ENCODE measurements around the gene MXI1.
"Not testable (repeated sequence)": the region's sequence is repeated elsewhere in the genome, so short reads cannot be mapped to it uniquely, and the experiment has no call there.

The MXI1 gene

DNA sequence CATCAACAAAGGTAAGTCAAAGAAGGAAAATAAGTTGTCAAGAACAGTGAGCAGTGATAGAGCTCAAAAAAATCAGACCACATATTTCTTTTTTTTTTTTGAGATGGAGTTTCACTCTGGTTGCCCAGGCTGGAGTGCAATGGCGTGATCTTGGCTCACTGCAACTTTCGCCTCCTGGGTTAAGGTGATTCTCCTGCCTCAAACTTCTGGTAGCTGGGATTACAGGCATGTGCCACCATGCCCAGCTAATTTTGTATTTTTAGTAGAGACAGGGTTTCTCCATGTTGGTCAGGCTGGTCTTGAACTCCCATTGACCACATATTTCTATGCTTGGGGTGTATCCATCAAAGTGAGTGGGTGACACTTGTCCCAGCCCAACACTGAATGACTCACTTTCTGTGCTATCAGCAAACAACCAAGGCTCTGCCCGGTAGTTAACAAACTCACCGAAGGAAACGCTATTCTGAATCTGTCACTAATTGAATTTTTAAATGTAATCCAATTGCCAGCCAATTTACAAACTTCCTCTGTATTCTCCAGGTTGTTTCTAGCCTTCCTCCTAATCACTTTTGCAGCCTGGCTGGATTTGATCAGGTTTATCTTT is 116.9 kb downstream of the MXI1 start:
- DNase-seq, result no peak

DNA sequence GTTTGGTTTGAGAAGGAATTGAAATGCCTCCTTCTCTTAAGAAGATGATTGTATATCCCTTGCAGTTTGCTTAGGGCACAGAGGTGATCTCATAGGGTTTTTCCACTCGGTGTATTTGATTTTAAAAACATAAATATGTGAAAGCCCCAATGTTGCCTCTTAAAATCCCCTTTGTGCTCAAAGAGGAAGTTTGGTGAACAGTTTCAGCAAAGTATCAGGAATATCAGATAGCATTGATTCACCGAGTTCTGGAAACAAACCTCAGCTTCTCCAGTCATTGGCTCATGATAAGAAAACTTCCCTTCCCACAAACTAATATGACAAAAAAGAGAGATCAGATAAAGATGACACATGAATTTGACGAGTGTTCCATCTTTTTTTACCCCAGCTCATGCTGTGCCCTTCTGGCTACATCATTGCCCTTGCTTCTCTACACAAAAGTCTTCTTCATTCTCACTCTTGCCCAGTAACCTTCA is 117.4 kb downstream of the MXI1 start:
- no peak for DNase-seq

DNA sequence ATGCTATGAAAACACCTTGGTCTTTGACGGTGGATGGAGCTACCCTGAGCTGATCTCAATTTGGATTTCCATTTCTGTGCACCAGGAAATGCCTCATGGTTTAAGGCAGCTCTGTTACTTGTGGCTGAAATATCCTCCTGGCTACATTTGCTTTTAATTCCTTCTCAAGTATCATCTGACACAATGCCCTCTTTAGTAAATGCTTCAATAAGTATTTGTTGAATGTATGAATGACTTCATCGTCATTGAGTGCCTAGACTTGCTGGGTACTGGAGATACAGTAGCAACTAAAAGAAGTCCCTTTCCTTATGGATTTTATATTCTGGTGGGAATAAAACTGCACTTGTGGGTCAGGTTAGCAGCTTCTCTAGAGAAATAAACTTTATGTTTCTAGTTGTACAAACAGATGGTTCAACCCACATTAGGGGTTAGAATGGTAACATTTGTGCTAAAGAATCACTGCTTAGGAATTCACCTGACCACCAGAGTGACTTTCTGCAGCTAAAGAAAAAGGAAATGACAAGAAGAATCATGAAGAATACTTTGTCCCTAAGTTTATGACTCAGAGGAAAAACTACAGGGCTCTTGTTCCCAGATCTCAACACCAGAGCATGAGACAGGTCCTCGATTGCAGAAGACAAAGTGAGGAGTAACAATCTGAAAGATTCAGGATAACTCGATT is 119.1 kb downstream of the MXI1 start:
- no peak for DNase-seq

DNA sequence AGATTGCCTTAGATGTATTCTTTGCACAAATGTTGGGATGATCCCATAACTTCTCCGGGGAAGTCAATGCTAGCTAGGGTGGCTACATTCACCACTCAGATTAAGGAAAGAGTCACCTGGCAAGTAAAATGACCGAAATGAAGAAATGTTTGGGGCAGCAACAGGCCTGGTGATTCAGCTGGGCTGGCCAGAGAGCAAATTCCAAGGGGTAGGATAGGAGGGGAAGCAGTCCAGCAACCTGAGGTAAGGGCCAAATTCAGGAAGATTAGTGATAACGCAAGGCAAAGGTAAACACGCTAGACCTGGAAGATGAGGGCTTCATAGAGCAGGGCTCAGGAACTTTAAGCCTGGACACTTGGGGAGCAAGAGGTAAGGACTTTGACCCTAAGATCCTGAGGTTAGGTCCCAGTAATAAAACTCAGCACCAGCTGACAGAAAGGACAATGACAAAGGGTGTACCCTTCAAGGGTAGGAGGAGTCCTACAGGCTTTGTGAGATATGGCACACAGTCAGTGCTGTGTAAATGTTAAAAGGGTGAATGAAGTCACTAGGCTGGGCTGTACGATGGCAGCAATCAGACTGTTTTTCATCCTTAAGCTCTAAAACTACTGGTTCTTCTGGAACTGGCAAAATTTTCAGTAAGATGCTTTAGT is 120.0 kb downstream of the MXI1 start:
- DNase-seq, result no peak

DNA sequence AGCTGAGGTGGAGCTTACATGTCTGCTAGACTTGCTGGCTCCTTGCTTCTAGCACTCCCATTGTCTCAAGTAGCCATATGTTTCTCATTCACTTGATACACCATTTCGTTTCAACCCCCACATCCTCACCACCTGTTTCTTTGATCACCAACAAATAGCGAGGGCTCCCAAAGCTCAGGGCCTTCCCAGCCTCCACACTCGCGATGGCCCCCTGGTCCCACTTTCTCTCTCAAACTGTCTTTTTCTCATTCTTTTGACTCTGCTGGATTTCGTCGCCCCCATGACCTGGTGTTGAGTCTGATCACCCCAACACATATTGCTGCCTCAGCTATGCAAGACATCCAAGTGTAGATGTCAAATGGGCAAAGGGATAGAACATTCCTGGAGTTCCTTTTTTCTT is 123.3 kb downstream of the MXI1 start:
- no peak for DNase-seq

DNA sequence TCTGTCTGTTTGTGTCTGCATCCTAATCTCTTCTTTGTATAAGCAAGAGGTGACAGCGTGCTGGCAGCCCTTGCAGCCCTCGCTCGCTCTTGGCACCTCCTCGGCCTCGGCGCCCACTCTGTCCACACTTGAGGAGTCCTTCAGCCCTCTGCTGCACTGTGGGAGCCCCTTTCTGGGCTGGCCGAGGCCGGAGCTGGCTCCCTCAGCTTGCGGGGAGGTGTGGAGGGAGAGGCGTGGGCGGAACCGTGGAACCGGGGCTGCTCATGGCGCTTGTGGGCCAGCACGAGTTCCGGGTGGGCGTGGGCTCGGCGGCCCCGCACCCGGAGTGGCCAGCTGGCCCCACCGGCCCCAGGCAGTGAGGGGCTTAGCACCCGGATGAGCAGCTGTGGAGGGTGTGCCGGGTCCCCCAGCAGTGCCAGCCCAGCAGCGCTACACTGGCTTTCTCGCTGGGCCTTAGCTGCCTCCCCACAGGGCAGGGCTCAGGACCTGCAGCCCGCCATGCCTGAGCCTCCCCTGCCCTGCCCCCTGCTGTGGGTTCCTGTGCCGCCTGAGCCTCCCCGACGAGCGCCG is 123.9 kb downstream of the MXI1 start:
- DNase-seq, result not testable (repeated sequence)

DNA sequence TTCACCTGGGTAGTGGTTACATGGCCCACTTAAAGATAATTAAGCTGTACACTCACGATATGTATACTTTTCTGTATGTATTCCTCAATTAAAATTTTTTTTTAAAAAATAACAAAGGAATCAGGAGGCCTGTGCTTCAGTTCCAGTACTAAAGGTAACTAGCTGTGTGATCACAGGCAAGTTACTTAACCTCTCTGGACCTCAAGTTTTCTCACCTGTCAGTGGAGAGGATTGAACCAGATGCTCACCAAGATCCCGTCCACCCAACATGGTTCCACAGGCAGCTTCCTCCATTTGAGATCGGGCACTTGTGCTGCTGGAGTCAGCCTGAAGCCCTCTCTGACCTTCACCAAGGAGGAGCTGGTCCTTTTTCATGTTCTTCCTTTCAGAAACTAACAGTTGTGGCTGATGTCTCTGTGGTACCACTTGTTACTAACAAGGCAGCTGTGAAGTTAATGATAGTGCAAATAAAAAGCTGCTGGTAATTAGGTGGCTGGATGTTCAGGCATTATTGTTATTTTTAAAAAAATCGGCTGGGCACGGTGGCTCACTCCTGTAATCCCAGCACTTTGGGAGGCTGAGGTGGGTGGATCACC is 126.8 kb downstream of the MXI1 start:
- DNase-seq, result no peak

DNA sequence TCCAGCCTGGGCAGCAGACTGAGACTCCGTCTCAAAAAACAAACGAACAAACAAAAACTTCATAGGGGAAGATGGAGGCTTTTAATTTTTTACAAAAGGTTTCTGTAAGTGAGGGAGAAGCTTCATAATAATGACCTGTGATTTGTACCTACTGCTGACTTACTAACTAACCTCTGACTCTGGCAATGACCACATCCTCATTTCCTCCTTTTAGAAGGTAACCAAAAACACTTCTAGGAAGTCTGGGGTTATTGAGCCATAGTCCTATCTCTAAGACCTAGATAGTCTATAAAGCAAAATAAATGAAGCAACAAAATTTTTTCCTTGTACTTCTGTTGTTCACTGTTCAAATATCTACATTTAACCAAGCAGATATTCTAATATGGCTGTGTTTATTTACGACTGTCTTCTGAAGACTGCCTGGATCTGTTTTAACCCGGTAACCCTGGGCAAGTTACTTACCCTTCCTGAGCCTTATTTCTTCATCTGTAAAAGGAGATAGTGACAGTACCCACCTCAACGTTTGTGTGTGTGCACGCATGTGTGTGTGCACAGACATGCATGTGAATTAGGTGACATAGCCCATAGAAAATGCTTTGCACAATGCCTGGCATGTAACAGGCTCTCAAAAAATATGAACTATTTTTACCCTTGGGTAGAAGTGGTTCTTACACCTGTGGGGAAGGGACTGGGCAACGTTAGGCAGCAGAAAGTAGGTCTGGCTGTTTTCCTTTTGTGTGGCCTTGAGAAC is 128.1 kb downstream of the MXI1 start:
- DNase-seq, result no peak

DNA sequence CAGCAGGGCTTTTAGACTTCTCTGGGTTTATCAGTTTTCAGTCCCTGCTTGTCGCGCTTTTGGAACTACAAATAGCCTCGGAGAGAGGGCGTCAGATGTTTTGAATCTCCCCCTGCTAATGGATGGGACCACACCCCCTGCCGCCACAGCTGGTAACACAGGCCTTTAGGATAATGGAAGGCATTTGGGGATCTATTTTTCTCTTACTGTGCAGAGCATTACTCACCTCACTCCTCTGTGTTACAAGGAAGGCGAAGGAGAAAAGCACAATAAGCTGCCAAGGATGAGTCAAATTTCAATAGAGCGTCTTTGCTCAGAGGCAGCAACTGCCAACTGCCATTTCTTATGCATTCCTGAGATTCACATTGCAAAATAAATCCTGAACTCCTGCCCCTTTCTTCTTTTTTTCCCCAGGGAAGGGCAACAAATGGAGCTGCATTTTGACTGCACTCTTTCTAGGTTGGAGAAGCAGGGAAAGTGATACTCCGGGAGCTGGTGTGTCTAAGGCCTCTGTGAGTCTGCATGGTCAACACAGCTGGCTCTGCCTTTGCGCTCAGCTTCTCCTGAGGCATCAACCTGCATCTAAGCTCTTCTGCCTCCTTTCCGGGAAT is 128.8 kb downstream of the MXI1 start:
- DNase-seq, result no peak
